Renal cortical epithelial cell (primary cell): ENCODE measurements around the gene MTMR3. TPM values are rescaled to one million over a fixed set of nuclear protein-coding genes. Genes with fewer than 3 reads are reported as not detected.
"Not testable (repeated sequence)": the region's sequence is repeated elsewhere in the genome, so short reads cannot be mapped to it uniquely, and the experiment has no call there.

Experiments used
- DNase-seq: peaks from one replicate; pipeline ENCODE4 v3.0.0-alpha.2; 2011; ENCODE audit warnings: low read depth
- total RNA-seq: library from RNA; depleted of rRNA; stranded (reverse); fragments of >200 nt; gene quantifications from 2 replicates; pipeline ENCODE4 v1.2.3, GENCODE V29; 2014

Gene MTMR3
- total RNA-seq, 1 donor from 2014 or later, result 77.7 TPM

DNA sequence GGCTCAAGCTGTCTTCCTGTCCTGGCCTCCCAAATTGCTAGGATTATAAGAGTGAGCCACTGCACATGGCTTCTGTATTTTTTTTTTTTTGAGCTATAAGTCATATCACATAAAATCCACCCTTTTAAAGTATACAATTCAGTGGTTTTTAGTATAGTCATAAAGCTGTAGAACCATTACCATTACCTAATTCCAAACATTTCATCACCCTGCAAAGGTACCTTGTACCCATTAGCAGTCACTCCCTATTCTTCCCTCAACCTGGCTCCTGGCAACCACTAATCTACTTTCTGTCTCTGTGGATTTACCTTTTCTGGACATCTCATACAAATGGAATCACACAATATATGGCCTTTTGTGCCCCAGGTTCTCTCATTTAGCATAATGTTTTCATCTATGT is 84.5 kb downstream of the MTMR3 start:
- no peak for DNase-seq

DNA sequence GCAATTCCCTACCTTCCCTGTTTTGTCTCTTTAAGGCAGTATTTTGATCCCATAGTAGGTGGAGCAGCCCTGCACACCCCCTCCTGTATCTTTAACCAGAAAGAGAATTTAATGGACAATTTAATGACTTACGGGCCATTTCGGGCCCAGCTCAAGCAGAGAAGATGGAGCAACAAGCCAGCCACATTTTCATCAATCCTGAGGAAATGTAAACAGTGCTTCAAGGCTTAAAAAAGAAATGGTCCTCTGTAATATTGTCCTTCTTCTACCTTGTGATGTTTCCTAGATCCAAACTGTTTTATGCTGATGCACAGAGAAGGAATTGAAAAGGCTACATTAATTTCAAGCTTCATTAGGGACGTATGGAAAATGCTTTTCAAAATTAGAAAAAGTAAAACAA is 88.6 kb downstream of the MTMR3 start:
- no peak for DNase-seq

DNA sequence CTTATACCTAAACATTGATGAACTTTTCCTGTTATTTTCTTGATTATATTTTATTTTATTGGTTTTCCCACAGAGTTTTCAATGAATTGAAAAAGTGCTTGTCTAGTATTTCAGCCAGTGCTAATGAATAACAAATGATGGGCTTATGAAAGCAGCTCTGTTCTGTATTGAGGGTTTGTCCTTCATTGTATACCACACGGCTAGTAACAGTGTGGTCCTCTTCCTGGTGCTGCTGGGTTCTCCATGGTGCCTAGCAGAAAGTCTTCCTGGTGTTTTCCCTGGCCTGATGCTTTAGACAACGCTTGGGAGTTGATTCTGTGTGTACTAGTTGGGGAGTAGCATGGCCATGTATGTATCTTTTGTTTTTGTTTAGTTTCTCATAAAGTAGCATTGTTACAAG is 89.1 kb downstream of the MTMR3 start:
- DNase-seq, result no peak

DNA sequence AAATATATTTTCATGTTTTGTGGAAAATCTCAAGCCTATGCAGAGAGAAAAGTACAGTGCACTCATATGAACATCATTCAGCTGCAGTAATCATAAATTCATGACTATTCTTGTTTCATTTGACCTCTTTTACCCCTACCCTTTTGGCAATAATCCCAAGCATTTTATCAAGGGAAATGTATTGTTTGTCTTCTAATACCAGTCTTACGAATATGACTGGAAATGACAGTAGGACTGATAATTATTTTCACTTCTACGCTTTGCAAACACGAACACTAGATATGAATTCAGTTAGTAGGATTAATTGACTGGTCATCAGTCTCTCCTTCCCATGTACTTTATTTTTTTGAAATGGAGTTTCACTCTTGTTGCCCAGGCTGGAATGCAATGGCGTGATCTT is 90.3 kb downstream of the MTMR3 start:
- no peak for DNase-seq

DNA sequence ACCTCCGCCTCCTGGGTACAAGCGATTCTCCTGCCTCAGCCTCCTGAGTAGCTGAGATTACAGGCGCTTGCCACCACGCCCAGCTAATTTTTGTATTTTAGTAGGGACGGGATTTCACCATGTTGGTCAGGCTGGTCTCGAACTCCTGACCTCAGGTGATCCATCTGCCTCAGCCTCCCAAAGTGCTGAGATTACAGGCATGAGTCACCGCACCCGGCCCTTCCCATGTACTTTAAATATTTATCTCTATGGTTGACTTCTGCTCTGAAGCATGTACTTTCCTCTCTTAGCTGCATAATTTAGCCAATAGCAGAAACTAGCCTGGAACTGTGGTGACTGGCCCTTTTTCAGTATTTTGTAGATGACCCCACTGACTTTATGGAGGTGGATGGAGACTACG is 90.7 kb downstream of the MTMR3 start:
- not testable (repeated sequence) for DNase-seq

DNA sequence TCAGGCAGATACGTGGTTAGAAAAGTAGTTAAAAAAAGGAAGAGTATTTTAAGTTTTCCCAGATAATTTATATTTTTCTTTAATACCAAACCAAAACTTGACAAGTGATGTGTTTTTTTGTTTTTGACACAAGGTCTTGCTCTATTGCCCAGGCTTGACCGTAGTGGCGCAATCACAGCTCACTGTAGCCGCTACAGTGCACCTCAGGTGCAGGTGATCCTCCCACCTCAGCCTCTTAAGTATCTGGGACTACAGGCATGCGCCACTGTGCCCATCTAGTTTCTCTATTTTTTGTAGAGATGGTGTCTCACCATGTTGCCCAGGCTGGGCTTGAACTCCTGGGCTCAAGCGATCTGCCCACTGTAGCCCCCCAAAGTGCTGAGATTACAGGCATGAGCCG is 92.5 kb downstream of the MTMR3 start:
- no peak for DNase-seq

DNA sequence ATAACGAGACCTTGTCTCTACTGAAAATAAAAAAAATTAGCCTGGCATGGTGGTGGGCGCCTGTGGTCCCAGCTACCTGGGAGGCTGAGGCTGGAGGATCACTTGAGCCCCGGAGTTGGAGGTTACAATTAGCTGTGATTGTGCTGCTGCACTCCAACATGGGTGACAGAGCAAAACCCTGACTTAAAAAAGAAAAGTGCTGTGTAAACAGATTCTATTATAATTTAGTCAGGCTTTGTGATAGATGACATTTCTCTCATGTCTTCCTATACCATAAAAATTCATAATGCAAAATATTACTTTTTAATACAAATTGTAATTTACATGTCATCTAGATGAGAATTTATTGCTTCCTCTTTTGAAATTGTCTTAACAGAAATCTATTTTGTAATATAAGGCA is 94.1 kb downstream of the MTMR3 start:
- DNase-seq, result no peak

DNA sequence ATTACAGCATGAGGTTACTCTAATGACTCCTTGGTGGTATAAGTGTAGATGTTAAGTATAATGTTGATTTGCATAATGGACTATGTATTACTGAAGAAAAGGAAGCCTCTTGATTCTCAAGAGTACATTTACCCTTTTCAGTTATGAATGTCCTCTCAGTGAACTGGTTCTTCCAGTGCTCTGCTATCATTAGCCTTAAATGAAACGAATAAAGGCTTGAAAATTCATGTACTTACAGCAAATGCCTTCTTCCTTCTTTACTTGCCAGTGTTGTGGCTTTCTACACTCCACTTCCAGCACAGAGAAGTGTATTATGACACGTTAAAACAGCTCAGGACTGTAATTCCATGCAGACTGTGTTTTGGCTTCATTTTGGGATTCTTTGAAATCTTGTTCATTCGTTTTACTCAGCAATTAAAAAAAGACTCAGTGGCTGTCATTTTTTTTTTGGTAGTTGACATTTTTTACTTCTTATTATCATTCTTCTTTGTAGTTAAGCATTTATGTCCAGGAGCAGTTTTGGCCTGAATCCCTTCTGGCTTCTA is 96.9 kb downstream of the MTMR3 start:
- no peak for DNase-seq

DNA sequence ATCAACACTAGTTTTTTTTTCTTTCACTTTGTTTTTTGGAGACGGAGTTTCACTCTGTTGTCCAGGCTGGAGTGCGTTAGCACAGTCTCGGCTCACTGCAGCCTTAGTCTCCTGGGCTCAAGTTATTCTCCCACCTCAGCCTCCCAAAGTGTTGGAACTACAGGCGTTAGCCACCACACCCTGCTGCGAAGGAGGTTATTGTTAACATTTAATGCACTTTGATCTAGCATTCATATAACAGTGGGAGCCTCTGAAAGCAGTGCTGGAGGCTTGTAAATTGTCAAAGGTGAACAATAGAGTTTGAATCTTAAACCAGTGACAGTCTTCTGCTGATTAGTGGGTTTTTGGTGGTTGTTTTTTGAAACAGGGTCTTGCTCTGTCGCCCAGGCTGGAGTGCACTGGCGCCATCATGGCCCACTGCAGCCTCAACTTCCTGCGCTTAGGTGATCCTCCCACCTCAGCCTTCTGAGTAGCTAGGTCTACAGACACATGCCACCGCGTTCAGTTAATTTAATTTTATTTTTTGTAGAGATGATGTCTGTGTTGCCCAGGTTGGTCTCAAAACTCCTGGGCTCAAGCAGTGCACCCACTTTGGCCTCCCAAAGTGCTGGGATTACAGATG is 100.4 kb downstream of the MTMR3 start:
- no peak for DNase-seq

DNA sequence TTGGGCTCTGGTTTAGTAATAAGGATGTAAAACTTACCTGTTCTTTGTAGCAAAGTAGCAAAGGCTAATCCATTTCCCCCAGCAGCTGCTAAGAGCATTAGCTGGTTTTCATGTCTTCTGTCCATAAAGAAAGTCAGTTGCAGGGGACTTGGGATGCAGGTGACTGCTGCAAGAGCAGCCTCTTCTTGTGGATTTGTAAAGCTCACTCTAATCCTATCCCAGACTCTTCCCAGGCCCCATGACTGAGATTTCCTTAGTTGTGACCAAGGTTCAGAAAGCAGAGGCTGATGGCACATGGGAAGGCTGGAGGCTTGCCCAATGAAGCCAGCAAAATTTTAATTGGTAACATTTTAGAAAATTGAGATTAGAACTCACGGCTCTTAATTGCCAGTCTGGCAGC is 102.9 kb downstream of the MTMR3 start:
- DNase-seq, result no peak

DNA sequence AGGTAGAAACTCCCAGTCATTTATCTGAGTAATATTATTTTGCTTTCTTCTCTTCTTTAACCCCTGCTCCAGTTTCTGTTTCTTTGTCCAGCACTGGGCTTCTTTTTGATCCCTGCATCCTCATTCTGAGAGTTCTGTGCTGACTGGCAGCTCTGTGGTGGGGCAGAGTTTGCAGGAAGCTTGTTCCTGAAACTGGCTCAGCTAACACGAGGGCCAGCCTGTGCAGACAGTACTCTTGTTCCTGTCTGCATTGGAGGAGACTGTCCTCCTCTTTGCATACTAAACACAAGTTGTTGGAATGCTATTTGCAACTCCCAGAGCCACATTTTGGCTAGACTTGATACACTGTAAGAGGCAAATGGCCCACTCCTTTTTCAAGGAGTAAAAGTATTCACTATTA is 104.2 kb downstream of the MTMR3 start:
- no peak for DNase-seq

DNA sequence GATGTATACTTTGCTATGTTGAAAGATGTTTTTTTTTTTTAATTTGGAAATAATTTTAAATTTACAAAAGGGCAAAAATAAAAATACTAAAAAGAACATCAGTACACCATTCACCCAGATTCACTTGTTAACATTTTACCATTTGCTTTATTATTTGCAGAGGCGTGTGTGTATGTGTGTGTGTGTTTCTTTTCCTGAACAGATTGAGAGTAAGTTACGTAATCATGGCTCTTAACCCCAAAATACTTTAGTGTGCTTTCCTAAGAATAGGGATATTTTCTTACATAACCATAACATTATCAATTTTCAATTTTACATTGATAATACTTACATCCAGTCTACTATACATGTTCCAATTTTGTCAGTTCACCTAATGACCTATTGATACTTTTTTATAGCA is 105.7 kb downstream of the MTMR3 start:
- DNase-seq, result no peak

DNA sequence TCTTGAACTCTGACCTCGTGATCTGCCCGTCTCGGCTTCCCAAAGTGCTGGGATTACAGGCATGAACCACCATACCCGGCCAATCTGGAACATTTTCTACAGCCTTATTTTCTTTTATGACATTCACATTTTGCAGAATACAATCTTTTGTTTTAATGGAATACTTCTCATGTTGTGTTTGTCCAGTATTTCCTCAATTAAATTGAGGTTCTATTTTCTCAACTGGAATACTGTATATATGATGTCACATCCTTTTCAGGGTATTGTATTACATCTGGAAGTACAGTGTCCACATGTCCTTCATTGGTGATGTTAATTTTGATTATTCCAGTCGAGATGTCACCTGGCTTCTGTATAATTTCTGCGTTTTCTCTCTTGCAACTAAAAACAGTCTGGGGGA is 106.5 kb downstream of the MTMR3 start:
- no peak for DNase-seq

DNA sequence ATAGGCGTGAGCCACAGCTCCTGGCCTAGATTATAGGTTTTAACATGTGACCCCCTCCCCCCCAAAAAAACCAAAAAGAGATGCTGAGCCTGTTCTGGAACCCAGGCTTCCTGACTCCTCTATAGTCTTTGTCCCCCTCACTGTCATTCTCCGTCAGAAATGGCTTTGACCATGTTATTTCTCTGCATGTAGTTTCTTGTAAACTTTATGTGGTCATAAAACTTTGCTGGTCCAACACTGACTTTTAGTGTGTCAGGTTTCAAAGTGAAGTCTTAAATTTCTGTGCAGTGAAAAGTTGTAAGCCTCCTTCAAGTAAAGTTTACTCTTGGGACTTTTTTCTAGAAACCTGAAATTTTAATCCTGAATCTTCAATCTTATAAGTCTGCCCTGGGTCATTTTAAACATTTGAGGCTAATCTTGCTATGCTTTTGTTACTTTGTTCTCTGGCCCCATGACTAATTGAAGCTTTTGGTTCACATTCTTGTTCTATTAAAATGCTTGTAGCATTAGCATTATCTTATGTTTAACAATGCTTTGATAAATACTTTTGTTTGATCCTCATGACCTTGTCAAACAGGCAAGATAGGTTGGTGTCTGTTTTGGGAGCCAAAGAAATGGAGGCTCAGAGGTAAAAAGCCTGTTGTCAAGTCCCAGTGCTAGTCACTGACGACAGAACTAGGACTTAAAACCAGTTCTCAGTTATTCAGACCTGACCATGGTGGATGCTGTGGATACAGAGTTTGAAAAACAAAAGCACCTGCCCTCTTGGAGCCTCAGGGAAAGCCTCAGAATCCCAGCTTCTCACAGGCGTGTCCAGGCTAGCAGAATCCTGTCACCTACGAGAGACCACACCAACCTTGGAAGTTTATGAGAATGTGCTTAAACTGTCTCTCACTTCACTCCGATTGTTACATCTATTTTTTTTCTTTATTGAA is 109.6 kb downstream of the MTMR3 start:
- no peak for DNase-seq

DNA sequence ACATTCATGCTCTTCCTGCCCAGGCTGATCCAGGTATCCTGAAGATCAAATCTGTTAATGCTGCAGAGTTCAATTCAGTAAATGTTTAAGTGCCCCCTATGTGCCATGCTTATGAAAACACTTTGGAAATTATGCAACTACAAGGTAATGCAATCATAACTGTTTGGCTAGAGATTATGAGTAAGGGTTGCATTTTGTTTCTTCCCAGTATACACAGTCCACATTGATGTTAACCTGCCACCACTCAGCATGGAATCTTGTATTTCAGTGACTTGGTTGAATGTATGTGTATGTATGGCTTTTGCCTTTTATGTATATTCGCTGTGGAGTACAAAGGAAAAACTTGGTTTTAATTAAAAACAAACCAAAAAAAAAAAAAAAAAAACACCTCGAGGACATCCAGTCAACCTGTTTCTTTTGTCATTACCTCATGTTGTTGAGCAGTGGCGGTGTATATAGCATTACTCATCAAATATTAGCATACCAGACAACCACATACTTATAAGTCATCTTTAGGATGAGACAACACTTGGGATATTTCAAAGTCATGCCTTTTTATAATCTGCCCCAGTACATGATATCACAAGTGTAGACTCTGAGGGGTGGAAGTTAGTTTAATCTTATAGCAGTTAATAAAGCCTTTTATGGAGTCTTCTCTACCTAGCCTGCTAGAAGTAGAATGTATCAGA is 111.2 kb downstream of the MTMR3 start:
- peak; percentile 84 for DNase-seq

DNA sequence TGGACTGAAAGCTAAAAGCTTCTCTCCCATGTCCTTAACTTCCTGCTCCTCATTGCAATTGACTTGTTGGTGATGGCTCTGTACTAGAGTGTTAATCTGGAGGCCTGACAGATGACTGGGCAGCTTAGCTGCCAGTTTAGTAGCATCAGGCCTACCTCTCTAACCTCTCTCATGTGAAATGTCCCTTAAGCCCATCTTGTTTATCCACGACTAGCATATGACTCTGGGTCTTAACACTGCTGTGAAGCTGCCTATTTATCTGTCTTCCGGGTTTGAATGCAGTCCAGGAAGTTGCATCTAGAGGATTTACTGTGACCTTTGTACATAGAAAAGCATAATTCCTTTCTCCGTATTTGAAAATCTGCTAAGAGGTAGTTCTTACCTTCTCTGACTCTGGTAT is 112.0 kb downstream of the MTMR3 start:
- peak; percentile 29 for DNase-seq

DNA sequence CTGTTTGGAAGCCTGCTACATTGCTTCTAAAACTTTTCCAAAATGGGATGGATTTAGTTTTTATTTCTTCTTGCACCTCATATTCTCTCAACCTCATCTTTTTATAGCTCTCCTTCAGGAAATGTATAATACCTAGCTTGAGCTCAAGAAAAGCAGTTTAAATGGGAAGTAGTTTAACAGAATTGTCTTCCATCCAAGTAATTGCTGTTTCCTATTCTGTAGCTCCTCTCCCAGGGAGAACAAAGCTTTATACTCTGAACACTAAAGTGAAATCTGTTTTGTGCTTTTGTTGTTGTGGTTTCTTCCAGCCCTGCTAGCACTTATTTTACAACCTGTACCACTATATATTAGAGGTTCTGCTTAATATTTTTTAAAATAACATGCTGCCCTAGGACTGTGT is 114.1 kb downstream of the MTMR3 start:
- DNase-seq, result no peak

DNA sequence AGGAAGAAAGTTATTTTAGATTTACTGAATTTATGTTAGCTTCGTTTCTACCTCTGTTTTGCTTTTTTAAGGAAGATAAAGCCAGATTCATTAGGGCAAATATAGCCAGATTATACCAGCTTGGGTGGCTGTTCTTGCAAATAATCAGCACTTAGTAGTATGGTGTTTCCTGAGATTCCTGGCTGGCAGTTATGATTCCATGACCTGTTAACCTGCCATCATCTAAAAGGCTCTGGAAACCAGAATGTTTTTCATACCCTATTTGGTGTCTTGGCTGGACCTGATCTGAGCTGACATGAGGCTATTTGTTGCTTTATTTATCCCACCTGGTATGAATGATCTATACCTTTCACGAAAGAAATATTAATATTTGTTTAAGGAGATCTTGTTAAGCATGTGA is 114.5 kb downstream of the MTMR3 start:
- no peak for DNase-seq

DNA sequence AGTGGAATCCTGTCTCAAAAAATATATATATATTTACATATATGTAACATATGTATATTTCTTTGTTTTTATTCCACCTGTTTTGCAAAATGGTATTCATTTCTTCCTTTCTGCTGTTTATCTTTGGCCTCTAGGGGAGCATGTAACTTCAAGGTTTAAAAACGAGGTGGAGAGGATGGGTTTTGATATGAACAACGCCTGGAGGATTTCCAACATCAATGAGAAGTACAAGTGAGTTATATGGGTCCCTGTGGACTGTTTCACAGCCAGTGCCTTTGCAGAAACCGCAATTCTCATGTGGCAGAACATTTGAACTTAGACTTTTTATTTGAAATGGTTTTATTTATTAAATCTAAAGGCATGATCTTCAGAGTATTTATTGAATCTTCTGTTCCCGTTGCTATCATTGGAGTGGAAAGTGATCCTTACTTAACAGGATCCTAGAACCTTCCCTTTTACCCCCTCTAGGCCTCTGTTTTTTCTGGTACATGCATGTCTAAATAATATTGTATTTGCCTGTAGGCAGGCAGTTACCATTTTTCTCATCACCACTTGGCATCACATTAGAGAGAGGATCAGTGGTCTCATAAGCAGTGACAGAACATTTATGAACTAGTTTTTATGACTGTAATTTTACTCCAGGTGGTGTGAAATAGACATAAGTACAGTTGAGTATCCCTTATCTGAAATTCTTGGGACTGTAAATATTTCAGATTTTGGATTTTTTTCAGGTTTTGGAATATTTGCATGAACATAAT is 115.8 kb downstream of the MTMR3 start:
- no peak for DNase-seq

DNA sequence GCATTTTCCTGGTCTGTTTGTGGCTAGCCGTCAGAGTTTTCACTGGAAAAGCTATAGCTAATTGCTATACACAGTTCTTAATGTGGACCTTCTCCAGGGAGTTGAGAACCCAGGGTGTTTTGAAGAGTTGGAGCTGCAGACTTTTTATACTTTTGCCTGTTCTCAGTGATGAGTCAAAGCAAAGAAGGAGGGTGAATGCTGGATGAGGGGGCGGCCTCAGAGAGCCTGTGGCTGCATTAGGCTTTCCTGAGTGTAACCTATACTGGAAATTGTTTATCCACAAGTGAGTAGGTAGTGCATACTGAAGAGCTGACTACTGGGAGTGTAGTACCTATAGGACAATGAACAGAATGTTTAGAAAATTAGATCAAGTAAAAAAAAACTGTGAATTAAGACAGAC is 117.6 kb downstream of the MTMR3 start:
- peak; percentile 78 for DNase-seq

DNA sequence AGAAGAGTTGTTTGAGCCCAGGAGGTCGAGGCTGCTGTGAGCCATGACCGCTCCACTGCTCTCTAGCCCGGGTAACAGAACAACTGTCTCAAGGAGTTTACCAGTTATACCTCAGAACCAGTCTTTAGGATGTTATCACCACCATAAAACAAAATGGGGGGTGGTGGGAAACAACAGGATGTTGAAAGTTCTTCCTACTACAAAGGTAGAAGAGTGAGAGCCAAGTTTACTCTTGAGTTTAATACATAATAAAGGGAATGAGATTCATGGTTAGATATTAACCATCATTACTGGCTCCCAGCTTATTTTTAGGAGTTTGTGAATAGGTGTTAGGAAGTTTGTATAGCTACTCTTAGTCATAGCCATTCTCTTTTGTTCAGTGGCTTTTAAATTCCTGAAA is 118.5 kb downstream of the MTMR3 start:
- DNase-seq, result peak; percentile 97
